NCI-H524 (cell line): ENCODE results near the gene CHST11.

Source experiments
- DNase-seq, 2 experiments: peaks; one replicate each; lab custom pipeline; 2025; lab: John Stamatoyannopoulos, UW

CHST11 gene

DNA sequence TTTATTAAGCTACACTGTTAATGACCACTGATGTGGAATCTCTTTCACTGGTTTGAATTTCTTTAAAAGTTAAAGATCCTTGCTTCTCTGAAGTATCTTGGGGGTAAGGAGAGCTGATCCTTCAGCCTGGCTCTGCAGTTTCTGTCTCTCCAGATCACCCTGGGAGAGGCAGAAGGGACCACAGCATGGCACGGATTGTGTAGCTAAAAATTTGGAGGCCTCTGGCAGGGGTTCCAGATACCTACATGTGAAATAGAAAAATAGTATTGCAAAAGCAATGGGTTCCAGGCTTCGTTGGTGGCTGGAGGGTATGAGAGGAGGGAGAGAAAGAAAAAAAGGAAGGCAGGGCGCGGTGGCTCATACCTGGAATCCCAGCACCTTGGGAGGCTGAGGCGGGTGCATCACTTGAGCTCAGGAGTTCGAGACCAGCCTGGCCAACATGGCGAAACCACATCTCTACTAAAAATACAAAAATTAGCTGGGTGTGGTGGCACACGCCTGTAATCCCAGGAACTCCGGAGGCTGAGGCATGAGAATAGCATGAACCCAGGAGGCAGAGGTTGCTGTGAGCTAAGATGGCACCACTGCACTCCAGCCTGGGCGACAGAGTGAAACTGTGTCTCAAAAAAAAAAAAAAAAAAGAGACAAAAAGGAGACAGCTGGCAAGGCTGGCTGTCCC, 3.4 kb downstream of the CHST11 start:
- DNase-seq, result no peak

DNA sequence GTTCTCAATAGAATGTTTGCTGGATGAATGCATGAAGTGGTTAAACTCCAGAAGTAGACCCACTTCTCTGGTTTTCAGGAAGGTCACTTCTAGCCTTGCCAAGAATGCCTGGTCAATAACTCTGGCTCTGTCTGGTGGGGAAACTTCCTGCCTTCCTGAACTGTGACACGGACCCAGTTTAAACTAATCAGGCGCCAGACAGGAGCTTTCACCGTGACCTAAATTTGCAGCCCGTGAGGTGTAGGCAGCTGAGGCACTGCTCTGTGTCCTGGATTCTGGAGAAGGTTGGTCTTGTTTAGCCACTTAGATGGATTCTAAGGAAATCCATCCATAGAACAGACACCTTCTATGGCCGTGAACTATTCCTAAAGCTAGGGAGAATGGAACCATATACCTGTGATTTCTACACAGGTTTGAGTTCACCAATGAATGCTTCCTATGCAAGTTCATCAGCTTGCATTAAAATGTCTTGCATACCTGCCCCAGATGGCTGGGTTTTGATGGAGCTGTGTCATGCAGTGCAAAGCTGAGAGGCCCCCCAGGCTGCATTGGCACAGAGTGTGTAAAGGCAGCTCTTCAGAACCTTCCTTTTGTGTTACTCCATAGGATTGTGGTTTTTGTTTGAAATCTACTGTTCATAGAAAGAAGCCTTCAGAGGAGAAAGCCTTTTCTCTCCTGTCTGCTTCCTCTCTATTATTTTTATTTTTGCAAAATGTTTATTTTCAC, 4.4 kb downstream of the CHST11 start:
- DNase-seq, result no peak

DNA sequence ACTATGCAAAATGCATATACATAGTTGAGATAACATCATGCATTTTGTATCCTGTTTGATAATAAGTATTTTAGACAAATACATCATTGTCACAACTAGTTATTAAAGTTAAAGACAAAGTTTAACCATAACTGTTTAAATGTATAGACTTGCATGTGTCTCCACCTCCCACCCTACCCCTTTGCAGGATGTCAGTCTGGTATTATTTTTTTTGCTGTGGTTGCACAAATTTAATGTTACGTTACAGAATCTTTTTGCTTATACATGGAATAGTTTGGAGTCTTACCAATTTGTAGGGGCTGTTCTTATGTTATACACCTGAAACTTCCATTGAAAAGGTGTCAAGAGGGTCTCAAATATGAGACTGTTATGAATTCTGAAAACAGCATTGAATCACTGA, 5.6 kb downstream of the CHST11 start:
- no peak for DNase-seq

DNA sequence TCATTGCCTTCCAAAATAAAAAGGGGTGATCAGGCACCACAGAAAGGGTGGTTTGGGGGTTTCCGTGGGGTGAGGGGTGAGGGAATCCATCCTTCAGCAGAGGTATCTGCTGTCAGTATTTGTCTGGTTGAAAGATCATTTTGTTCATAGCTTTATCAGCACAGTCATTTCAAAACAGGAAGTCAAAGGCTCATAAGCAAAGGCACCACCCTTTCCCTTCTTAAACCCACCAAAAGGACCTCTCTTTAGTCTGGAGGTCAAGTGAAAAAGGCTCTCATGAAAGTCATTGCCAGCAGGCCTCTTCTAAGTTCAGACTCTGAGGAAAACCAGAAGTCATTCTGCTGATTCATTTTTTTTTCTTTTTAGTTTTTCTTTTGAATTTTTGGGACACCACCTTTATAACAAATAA, 6.2 kb downstream of the CHST11 start:
- no peak for DNase-seq

DNA sequence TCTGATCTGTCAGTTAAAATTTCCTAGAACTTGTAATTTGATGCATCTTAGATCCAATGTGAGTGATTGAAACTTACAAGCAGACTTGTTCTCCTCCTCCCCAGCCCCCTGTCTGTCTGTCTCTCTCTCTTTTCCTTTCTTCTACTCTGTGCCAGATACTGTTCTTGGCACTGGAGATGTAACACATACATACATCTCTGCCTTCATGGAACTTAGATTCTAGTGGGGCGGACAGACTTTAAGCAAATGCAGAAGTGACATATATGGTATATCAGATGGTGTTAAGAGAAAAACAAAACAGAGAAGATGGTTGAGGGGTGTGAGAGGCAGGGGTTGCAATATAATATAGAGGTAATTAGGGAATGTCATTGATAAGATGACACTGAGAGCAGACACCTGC, 6.6 kb downstream of the CHST11 start:
- no peak for DNase-seq

DNA sequence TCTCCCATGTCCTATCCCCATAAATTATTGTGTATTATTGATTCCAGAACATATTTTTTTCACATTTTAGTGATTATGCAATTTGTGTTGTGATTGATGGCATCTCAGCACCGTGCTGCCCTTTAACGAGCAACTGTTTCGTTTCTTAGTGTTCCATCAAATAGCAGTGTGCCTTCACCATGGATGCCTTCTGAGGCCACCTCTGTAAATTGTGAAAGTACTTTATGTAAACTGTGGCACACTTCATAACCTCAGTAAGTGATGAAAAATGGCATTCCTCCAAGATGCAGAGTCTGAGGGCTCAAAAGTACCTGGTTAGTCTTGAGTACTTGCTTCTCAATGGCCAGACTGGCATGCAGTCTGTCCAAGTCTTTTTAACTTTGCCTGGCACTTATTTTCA, 8.2 kb downstream of the CHST11 start:
- DNase-seq, result no peak

DNA sequence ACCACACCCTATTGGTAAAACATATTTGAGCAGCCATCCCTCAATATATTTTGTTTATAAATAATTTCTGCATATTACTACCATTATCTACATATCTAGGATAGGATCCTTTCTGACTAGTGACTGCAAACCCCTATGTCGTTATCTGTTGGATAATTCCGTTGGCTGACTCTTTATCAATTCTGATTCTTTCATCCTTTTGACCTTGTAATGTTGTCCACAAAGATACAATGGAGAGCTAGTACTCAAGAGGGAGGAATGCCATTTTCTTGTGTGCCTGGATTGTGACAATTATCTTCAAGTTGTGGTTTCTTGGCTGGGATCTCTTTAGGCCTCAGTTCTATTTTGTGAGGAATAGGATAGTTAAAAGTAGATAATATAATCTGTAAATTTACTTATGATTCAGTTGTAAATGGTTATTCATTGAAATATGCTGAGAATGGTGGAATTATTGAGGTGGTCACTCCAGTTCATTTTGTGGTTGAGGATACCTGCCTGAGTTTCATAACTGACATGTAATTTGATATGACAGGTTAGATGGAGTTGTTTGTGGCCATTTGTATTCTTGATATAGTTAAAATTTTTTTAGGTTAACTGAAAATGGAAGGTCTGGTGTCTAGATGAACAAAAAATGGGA, 10.1 kb downstream of the CHST11 start:
- DNase-seq, result no peak

DNA sequence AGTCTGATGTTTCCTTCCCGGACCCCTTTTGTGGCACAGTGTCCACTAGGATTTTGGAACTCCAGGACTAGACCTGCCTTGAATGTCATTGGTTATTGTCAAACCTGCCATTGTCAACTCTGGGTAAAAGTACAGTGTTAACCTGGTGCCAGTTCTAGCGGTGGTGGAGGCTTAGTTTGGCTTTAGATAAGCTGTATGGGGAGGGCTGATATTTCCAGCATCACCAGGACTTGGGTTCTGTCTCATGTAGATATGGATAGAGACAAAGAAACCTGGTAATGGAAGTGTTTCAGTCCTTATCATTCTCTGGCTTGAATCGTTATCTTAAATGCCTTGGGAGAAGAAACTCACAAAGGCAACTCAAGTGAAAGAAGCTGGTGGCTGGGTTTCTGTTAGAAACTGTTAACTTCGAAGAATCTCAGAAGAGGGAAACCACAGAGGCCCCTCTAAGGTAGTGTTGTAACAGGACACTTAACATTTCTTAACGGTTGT, 10.6 kb downstream of the CHST11 start:
- no peak for DNase-seq

DNA sequence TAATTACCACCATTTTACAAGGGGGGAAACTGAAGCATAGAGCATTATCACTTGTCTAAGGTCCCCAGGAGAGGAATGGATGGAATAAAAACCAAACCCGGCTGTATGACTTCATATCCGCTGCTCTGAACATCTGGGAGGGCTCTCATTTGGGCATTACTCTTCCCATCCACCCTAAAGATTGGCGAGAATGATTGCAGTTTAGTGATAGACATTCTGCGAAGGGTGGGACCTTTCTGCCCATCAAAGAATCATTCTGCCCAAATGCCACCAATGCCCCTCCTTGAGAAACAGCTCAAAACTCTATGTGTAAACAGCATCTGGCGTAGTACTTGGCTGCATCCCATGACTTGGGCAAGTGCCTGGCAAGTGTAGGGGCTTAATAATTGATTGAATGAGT, 11.6 kb downstream of the CHST11 start:
- peak in 1 of 2 experiments; percentile 7 for DNase-seq

DNA sequence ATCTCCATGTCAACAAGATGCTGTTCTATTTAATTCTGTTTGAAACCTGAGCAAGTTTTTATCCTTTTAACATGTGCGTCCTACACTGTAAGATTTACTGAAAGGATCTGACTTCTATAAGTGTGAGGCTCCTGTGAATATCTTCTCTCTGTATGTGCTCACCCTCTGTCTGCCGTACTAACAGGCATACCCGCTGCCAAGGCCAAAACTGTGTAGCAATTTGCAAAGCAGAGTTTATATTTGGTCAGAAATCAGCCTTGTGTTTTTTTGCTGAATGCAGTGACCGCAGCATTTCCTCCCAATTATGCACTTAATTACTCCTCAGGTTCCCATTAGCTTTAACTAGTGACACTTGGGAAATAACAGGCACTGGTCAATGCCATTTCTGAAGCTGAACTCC, 12.3 kb downstream of the CHST11 start:
- no peak for DNase-seq

DNA sequence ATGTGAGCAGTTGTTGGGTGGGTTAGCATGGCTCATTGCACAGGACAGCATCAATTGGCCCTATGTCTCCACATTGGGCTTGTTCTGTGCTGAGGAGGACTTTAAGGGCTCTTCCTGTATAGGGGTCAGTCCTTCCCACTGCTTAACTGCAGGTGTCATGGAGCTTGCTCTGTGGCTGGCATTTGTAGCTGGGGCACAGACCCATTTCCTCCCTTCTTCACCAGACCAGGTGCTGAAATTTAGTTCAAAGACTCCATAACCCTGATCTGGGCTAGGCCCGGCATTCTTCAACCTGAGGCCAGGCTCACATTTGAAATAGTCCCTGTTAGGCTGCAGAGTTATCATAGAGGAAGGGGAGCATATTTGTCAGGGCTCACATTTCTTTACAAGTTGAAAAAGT, 12.8 kb downstream of the CHST11 start:
- DNase-seq, result no peak

DNA sequence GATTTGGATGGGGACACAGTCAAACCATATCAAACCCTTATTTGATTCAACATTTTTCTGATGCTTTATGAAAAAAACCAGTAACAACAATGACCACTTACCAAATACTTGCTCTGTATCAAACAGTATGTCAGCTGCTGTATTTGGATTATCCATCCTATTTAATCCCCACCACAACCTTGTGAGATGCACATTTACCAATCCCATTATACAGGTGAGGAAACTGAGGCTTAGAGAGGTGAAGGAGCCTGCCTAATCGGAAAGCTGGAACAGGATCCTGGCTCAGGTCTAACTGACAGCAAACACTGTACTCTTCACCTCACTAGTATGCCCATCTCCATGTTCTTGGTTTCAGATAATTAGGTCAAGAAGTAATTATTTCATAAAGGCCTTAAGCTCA, 13.8 kb downstream of the CHST11 start:
- DNase-seq, result no peak

DNA sequence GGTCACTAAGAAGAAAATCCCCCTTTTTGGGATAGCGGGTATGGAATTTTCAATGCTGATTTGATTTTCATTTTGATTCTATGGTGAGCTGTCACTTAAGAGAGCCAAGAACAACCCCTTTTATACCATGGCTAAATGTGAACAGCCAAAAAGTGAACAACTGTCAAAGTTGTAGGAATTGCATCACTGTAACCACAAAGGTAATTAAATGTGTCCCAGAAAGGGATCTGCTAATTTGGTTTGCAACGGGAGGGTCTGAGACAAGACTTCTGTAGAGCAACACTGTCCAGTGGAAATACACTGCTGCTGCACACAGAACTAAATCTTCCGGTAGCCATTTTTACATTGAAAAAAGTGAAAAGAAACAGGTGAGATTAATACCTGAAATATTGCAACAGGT, 14.6 kb downstream of the CHST11 start:
- no peak for DNase-seq

DNA sequence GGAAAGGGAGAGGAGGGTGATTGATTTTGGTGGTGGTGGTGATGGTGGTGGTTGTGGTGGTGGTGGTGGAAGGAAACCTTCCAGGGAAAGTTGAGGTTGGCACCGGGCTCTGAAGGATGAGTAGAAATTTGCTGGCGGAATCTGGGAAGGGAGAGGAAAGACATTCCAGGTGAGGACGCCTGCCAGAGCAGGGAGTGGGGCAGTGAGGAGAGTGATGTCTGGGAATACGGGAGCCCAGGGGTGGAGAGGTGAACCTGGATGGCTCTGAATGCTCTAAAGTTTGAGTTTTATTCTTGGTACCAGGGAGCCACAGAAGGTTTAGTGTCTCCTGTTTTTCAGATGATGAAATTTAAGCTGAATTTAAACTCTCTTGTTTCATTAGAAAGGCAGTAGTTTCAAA, 16.0 kb downstream of the CHST11 start:
- DNase-seq, result no peak

DNA sequence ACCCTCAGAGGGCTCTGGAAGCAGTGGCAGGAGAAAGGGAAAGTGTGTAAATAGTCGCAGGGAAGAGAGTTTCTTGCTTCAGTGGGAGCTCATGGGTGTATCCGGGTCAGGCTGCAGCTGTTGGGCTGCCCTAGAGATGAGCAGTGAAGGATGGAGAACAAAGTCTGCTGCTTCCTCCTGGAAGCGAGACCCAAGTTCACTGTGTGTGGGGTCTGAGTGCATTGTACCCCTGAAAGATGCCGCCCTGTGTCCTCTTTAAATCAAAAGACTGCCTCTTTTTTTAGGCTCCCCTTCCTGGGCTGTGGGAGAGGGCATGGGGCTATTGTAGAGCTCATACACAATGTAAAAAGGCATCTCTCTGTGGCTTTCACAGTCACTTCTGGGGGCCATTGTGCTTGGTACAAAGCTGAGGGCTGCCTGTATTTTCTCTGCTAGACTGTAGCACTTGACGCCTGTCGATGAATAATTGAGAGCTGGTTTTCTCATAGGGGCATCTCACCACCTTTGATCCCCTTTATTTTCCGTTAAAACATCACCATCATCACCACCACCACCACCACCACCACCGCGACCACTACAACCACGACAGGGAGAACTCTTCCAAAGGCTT, 16.7 kb downstream of the CHST11 start:
- DNase-seq, result no peak

DNA sequence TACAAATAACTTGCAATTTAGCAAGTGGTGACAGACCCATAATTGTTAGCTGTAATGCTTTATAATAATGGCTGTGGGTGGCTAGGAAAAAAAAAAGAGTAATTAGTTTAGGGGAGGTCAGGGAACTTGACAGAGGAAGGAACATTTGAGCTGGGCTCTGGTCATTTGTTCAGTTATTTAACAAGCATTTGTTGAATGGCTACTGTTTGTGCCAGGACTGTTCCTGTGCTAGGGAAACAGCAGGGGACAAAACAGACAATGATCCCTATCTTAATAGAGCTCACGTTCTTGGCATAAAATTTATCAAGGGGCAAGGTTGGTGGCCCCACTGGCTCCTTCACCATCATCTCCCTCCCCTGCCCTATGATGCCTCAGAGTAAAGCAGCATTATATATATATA, 18.5 kb downstream of the CHST11 start:
- DNase-seq, result no peak

DNA sequence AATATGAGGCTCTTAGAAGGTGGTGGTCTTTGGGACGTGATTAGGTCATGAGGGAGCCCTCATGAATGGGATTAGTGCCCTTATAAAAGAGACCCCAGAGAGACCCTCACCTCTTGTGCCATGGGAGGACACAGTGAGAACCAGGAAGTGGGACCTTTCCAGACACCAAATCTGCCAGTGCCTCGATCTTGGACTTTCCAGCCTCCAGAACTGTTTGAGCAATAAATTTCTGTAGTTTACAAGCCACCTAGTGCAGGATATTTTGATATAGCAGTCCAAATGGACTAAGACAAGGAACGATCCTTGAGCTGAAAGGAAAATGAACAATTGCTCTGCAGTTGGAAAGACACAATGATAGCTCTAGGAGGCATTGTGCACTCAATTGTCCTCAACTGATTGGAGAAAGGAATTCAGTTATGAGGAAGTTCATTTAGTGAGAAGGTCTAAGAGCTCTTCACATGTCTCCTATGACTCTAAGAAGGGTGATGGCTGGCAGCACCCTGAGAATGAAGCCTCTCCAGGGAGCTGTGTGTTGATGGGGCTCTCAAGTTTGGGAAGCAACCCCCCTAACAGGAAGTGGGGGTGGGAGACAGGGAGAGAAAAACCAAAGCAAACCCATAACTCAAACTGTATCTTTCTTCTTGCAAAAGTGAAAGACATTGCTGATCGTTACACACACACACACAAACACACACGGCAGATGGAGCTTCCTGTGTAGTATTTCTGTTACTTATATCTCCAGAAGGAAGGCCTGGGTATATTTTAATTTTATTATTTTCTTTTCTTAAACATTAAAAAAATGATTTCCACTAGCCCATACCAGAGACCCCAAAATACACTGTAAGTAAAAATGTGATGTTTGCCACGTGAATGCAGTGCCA, 21.0 kb downstream of the CHST11 start:
- no peak for DNase-seq

DNA sequence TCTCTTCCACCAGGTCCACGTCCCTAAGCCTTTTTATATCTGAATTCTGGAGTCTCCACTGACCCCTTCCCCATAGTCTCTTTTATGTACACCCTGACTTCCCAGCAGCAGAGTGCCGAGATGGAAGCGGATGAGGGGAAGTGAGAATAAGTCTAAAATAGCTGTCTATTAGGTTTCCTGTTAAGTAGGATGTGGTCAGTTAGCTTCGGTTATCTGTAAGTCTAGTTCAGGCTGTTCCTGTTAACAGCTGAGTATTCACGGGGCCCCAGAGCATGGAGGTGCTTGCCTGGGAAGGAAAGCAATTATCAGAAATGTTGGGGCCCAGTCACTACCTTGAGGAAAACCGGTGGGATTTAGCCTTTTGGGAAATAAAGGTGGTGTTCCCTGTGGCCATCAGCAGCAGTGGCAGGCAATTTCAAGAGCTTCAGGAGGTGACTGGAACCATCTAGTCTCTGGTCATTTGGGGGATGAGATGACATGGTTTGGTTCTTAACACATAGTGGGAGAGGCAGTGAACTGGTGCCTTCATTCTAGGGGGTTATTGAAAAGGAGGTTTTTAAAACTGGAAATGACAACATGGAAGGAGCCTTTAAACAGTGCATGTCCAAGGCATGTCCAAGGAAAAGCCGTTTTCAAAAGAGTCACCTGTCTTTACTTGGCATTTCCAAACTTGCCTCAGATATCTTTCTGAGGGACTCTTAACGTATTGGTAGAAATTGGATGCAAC, 21.8 kb downstream of the CHST11 start:
- DNase-seq, result no peak

DNA sequence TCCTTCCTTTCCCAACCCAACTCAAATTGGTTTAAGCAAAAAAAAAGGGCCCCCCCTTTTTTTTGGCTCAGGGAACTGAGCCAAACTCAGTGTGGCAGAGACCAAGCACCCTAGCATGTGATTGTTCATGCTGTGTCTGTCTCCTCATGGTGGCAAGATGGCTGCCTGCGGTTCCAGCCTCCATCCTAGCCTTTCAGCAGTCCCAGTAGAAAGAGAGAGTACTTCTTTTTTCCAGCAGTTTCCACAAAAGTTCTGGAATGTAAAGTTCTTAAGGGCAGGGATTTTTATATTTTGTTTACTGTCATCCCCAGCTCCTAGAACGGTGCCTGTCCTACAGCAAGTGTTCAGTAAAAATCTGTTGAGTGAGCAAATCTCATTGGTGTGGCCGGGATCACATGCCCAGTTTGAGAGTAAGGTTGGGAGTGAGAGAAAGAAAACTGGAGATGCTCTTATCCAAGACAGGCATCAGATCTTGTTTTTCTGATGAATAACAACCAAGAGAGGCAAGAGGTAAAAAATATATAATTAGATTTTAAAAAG, 22.4 kb downstream of the CHST11 start:
- no peak for DNase-seq

DNA sequence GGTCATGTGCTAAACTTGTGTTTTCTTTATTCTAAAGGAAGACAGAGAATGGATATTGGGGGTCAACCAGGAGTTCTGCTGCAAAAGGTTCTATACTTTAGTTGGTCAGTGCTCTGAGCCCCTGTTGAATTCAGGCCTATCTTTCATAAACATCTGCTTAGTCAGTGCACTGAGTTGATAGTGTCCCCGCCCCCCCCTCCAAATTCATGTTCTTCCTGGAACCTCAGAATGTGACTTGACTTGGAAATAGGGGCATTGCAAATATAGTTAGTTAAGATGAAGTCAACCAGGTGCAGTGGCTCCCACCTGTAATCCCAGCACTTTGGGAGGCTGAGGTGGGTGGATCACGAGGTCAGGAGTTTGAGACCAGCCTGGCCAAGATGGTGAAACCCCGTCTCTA, 23.3 kb downstream of the CHST11 start:
- DNase-seq, result no peak
